GM15510 (cell line): ENCODE results near the gene SLC13A3.

Experiments
- POLR2A ChIP-seq: IDR thresholded peaks from 3 replicates; pipeline ENCODE4 v1.6.1; 2011; ENCODE audit warnings: borderline replicate concordance; ENCODE audit not compliant: insufficient read length; ENCODE audit errors: extremely low read depth

SLC13A3 gene

DNA sequence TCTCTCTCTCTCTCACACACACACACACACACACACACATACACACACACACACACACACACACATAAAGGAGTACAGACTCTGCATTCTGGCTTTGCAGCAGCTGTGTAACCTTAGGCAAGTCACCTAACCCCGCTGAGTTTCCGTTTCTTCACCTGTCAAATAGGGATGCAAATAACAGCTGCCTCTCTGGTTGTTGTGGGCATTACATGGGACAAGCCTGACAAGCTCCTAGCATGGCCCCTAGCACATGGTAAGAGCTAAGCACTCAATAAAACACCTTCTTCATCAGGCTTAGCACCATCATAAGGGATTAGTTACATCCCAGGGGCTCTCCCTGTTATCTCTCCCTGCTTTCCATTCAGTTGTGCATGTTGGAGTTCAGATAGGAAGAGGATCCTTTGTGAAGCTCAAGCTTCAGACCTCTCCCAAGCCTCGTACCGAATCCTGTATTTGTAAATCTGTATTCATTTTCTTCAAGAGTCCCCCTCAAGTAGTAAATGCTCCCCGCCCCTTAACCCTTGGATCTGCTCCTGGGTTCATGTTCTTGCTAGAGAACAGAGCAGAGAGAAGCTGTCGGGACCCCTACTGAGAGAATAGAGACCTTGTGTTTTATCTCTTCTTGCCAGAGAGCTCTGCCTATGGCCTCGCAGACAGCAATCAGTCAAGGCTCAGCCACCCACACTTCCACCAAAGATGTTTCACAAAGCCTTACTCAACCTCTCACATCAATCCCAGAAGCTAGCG, 2.2 kb downstream of the SLC13A3 start:
- TF ChIP-seq POLR2A, result no peak

GRCh38 chr20:46647469-46647868, 3.8 kb downstream of the SLC13A3 start:
- no peak for TF ChIP-seq POLR2A

DNA sequence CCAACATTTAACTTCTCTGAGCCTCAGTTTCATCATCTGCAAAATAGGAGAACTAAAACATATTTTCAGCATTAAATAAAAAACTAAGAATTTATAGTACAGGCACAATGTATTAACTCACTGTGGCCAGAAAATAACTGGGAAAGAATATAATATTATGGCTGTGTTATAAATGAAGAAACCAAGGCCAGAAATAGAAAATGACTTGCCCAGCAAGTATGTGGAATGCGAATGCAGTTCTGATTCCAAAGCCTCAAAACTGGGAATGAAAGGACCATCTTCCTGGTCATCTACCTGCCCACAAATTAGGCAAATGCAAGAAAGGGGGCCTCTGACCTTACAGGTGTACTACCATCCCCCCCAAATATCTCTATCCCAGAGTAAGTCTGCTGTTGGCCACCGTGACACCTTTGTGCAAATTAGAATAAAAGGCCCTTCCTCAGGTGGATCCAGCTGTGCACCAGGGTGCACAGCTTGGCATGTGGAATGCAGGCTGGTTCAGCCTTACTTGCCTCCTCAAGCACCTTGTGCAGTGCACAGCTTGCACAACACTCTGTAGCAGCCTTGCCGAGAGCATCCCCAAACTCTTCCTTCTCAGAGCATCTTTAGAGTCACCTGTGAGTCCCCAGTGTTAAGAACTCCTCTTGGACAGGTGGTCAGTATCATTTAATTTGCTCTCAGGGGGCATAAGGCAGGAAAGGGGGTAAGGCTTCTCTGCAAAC, 4.4 kb downstream of the SLC13A3 start:
- TF ChIP-seq POLR2A, result no peak

DNA sequence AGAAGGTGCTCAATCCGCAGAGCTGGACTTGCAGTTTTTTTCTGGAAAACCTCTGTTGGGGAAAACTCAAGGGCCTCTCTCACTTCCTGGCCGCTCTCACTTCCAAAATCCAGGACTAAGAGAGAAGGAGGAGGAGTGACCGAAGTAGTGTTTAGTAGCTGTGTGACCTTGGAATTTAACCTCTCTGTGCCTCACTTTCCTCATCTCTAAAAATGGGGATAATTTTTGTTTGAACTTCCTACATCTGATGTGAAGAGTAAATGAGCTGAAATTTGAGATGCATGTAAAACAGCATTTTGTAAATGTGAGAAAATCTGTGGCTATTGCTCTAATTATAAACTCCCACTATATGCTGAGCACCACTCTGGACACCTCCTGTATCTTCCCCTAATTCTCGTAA, 5.1 kb downstream of the SLC13A3 start:
- no peak for TF ChIP-seq POLR2A

DNA sequence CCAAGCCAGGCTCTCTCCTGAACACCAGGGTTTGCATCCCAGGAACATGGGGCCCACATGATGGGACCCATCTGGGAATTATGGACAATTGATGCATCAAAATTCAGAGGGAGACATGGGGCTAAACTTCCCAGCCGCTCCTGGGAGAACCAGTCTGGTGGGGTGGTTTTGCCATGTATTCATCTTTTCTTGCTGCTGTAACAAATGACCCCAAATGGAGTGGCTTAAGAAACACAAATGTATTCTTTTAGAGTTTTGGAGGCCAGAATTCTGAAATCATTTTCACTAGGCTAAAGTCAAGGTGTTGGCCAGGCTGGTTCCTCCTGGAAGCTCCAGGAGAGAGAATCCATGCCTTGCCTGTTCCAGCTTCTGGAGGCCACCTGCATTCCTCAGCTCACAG, 6.5 kb downstream of the SLC13A3 start:
- TF ChIP-seq POLR2A, result no peak

DNA sequence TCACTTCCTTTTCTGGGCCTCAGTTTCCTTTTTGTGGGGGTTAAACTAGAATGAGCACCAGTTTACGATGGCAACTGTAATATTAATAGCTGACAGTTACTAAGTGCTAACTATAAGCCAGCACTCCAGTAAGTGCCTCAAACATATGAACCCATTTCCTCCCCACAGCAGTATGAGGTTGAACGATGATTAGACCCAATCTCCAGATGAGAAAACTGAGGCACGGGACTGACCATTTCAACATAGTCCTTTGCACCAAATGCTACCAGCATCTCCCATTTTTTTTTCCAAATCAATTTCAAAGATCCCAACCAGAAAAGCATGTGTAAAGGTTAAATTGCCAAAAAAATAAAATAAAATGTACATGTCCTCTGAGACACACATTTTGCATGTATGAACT, 7.1 kb downstream of the SLC13A3 start:
- TF ChIP-seq POLR2A, result no peak

DNA sequence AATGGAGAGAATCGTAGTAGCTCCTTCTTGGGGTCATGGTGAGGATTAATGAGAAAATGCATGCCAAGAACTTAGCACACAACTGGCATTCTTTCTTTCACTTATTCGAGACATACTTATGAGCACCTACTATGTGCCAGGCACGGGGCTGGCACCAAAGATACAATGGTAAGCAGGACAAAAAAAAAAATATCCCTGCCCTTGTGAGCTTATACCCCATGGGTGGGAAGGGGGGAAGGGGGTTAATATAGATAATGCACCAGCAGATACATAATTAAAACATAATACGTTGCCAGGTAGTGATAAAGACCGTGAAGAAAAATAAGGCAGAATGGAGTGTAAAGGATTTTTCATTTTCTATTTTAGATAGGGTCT, 8.3 kb downstream of the SLC13A3 start:
- TF ChIP-seq POLR2A, result no peak

GRCh38 chr20:46642265-46642968, 8.8 kb downstream of the SLC13A3 start:
- TF ChIP-seq POLR2A, result no peak

GRCh38 chr20:46641424-46641823, 9.8 kb downstream of the SLC13A3 start:
- no peak for TF ChIP-seq POLR2A

DNA sequence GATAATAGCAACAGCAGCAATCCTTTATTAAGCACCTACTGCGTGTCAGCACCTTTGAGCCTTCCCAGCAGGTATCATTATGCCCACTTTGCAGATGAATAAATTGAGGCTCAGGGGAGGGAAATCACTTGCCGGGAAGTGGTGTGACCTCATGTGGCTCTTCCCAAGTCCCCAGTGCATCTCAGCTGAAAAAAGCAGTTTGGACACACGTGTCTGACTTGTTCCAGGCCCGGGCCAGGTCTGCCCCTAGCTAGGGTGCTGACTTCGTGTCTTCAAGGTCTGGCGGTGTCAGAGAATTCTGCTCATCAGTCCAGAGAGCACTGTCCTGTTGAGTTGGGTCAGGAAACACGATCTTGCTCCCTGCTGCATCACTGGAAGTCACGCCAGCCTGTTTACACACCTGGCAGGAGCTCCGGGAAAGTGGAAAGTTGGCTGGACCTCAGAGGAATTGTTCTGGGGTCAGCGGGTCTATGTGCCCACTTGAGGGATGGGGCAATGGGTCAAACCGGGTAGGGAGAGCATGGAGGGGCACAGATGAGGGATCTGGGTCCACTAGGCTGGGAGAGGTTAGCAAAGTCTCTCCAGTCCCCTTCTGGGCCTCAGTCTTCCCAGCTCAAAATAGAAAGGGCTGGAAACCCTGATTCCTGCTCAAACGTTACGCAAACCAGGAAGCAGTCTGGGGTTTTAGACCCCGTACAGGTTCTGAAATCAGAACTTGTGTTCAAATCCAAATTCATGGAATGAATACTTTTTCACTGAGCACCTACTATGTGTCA, 10.5 kb downstream of the SLC13A3 start:
- no peak for TF ChIP-seq POLR2A

DNA sequence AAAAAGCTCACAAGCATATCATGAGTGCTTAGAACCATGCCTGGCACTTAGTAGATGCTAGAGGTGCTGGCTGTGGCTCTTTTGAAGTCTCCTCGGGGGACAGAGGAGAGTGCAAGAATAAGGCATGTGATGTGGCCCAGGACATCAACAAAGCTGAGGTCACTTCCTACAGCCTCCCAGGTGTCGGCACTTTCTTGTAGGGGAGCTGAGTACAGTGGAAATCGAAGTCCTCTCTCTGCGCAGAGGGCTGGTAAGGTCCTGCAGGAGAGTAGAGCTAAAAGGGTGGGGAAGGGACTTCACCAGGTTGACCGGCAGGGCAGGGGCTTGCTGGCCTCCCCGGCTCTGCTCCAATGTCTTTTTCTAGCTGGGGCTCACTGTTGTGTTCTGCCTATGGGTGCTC, 11.2 kb downstream of the SLC13A3 start:
- no peak for TF ChIP-seq POLR2A

DNA sequence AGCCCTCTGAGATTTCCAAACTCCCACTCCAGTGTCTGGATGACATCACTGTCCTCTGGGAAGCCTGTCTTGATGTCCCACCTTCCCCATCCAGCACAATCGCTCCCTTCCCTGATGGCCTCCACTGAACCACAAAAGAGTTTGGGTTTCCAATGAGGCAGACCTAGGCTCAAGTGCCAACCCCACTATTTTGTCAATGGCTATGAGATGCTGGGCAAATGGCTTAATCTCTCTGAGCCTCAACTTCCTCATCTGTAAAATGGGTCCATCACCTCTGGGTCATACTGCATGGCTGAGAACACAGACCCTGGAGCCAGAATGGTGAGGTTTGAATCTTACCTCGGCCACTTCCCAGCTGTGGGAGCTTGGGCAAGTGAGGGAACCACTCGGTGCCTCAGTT, 11.7 kb downstream of the SLC13A3 start:
- no peak for TF ChIP-seq POLR2A

DNA sequence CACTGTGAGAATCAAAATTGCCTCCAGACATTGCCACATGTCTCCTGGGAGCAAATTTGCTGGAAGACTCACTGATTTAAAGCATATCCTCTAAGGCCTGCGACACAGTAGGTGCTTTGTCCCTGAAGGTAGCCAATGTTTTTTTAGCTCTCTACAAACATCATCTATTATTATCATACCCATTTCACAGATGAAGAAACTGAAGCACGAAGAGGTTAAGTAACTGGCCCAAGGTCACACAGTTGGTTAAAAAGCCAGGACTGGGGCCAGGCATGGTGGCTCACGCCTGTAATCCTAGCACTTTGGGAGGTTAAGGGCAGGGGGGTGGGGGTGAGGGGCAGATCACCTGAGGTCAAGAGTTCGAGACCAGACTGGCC, 12.4 kb downstream of the SLC13A3 start:
- TF ChIP-seq POLR2A, result no peak

DNA sequence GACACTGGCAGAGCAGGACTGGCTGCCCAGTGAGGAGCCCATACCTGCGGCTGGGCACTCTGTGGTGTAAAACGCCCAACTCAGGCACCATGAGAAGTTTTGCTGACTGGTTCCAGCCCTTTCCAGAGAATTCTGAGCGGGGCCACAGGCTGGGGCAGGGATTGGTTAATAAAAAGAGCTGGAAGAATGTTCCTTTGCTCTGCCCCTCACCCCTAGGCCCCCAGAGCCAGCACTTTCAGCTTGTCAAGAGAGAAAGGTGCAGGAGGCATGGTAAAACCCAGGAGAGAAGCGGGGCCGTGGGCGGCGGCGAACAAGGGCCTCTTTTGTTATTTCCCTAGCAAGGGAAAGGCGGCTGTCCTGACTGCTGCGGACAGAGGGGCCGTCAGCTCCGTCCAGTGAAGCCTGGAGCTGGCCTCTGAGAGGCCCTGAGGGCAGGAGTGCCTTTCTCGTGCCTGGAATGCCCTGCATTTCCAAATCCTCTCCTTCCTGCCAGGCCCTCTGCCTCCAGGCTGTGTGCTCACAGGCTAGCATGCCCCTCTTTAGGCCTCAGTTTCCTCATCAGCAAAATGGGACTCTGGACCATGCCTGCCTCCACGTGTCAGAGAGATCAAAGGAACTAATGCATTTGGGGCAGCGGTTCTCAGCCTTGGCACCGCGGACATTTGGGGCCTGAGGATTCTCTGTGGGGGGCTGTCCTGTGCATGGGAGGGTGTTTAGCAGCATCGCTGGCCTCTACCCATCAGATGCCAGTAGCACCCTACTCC, 12.9 kb downstream of the SLC13A3 start:
- TF ChIP-seq POLR2A, result no peak
